ENCODE results near the gene SLFNL1. TPM values are rescaled to one million over a fixed set of nuclear protein-coding genes. Genes with fewer than 3 reads are reported as not detected.

Gene SLFNL1
- total RNA-seq (2014; rRNA removed; shearing (Covaris generic)): not detected in 2 replicates

DNA sequence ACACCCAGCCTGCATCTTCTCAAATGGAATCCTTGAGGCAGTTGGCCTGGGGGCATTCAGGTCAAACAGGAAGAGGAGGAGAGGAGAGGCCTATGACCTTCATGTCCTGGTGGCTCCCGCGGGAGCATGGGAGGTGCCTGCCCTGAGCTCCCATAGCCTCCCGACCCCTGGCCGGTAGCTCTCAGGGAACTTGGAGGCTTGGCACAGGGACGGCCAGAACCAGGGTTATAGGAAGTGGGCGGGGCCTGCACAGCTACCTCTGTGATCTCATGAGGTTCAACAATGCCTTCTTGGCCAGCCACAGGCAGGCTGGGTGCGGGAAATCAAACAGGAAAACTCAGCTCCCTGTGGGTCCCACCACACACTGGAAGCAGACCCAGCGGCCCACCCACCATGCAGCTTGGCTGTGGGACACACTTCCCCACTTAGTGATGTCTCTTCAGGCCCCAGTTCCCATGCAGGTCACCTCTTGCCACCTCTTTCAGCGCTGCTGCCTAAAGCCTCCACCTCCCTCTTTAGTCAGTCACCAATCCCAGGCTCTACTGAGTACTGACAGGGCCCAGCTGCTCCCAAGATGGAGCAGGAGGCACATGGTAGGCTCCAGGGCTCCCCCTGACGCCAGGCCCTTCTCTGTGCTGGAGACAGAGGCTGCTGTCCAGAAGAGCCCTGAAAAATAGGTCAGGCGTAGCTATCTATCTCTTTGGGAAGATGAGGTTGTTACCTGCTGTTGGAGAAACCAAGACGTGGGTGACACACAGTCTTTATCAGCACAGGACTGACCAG lies at the start of gene SLFNL1:
Gene SLFNL1, minus strand, starts transcription at position 200 of the 783 bp plus-strand sequence. CDS start 1,065 bp downstream, outside the sequence.
- DNase-seq (ENCODE audit: low spot score): no peak

- DNase-seq (ENCODE audit: low spot score): no peak
These were observed 35.4 kb upstream of the SLFNL1 start for GRCh38 chr1:41056907-41057306.

DNA sequence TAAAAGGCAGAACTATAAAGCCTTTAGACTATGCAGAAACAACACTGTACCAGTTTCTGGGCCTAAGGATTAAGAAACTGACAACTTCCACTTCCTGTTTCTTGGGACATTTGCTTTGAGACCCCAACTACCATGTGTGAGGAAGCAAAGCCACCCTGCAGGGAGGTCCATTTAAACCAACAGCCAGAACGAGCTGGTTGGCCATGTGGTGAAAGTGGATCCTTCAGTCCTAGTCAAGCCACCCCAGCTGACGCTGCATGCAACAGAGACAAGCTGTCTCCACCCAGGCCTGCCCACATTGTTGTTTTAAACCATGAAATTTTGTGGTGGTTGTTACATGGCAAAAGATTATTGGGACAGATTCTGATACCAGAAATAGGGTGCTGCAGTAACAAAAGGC lies 31.8 kb upstream of the SLFNL1 start:
- no peak for DNase-seq (ENCODE audit: low spot score)

DNA sequence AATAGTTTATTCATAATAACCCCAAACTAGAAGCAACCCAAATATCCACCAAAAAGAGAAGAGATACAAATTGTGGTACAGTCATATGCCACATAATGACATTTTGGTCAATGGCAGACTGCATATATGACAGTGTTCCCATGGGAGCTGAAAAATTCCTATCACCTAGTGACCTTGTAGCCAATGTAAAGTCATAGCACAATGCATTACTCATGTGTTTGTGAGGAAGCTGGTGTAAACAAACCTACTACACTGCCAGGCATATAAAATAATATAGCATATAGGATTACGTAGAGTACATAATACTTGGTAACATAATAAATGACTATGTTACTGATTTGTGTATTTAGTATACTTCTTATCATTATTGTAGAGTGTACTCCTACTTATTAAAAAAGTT lies 29.5 kb upstream of the SLFNL1 start:
- DNase-seq (ENCODE audit: low spot score): no peak

- no peak for DNase-seq (ENCODE audit: low spot score)
These were observed 27.0 kb upstream of the SLFNL1 start for GRCh38 chr1:41048540-41048939.

DNA sequence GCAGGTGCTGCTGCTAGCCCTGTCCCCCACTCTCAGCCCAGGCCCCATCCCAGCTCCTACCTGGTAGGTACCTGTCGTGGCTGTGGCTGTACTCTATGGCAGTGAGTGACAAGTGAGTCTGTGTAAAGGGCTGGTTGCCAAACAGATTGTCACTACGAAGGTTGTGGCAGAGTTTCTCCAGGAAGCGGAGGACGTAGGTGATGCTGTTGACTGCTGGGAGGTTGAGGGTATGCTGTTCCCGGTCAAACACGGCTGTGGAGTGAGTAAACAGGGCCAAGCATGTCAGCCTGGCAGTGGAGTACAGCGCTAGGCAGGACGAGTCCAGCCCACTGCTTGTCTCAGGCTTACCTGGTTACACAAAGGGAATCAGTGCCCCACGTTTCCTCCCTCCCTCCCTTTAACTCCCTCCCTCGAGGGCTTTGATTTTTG lies 24.8 kb upstream of the SLFNL1 start:
- no peak for DNase-seq (ENCODE audit: low spot score)

- DNase-seq (ENCODE audit: low spot score): no peak
These were observed 24.2 kb upstream of the SLFNL1 start for GRCh38 chr1:41045740-41046139.

DNA sequence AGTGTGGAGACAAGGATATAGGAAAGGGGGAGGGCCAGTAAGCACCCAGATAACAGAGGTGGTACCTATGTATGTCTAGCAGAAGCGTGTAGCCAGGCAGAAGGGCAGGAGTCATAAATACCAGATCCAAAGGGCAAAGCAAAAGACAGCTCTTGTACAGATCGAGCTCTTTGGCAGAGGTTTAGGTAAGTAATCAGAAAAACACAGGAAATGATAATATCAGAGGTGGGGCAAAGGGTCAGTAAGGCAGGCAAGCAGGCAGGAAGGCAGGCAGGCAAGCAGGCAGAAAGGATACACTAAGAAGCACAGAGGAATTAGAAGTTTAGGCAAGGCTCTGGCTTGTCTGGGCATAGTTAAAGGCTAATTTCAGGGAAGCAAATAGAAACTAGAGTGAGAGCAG lies 22.7 kb upstream of the SLFNL1 start:
- DNase-seq (ENCODE audit: low spot score): no peak

GRCh38 chr1:41041614-41042270 lies 20.2 kb upstream of the SLFNL1 start:
- no peak for DNase-seq (ENCODE audit: low spot score)

DNA sequence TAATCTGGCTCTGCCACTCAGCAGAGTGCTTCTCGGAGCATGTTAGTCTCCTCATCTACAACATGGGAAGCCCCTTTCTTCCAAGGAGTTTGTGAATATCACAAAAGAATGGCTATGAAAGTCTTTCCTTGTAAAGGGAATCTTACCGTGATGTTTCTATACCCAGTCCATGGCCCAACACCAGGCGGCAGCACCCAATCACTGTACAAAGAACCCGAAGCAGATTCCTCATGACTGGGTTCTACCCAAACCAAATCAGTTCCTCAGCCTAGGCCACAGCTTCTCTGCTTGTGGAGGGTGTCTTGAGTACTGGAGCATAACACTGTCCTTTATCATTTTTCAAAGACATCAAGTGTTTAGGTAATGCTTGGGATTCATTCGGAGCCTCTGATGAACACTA lies 16.6 kb upstream of the SLFNL1 start:
- no peak for DNase-seq (ENCODE audit: low spot score)

- DNase-seq (ENCODE audit: low spot score): no peak
These were observed 15.8 kb upstream of the SLFNL1 start for GRCh38 chr1:41037116-41037903.

DNA sequence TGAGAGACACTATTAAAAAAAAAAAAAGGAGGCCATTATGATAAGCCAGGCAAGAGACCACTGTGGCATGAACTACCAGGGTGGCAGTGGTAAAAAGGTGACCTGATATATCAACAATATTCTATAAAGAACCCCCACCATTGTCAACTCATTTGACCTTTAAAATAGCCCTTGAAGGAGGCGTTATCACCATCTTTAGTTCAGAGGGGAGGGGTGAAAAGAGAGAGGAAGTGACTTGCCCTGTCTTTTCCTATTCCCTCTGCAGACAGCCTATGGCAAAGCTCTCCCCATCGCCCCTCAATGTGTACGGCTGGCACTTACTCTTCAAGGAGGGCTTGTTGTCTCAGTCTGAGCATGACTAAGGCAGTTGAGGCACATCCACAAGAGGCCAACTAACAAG lies 11.7 kb upstream of the SLFNL1 start:
- DNase-seq (ENCODE audit: low spot score): no peak

DNA sequence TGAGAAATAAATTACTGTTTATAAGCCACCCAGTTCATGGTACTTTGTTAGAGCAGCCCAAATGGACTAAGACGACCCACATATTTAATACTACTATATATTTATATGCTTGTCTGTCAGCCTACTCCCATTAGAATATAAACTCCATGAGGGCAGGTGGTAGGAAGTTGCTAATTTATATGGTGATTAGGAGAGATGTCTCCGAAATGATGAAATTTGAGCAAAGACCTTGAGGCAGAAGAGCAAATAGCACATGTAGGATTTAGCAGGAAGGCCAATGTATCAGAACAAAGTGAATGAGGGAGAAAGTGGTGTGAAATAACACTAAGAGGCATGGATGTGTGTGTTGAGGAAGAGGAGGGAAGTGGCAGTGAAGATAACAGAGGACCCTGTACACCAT lies 10.6 kb upstream of the SLFNL1 start:
- DNase-seq (ENCODE audit: low spot score): no peak

DNA sequence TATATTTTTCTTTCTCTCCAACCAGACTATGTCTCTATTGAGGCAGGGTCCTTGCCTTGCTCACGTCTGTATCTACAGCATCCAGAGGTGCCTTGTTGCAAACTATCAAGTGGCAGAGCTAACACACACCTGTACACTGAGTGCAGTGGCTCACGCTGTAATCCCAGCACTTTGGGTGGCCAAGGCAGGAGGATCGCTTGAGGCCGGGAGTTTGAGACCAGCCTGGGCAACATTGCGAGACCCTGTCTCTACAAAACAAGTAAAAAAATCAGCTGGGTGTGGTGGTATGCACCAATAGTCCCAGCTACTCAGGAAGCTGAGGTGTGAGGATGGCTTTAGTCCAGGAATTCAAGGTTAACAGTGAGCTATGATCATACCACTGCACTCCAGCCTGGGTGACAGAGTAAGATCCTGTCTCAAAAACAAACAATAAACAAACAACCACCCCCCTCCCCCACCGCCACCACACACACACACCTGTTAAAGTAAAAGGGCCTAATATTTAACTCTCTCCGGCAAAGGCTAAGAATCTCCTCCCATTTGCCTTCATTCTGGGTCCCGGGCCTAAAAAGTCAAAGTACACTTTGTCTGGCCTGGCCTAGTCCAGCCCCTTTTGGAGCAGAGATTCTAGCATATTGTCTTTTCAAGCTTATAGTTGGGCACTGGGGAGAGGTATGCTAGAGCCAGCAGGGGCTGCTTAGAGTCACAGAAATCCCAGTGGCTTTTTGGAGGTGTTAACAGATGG lies 9.5 kb upstream of the SLFNL1 start:
- DNase-seq (ENCODE audit: low spot score): no peak

DNA sequence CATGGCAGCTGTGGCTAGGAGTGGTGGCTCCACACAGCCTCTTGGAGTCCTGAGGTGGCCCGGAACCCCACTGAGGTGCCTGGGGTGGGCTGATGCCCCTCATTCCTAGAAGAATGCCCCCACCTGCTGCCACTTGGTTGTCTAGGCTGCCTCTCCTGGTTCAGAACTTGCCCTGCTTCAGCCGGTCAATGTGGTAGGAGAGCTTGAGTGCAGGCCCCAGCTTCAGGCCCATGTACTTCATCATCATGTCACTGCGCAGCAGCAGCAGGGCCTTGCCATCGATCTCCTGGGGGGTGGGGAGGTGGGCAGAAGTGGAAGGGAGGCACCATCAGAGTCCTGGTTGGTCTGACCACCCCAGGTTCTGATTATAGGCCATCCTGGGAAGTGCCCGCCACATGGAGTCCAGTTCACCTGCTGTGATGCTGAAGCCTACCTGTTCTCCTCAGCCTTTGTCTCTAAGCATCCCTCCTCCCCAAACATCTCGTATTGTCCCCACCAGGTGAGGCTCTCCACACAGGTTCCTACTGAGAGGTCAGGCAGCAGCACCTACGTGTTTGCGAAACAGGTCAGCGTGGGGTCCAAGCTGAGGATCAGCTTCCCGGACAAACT lies 6.6 kb upstream of the SLFNL1 start:
- no peak for DNase-seq (ENCODE audit: low spot score)

DNA sequence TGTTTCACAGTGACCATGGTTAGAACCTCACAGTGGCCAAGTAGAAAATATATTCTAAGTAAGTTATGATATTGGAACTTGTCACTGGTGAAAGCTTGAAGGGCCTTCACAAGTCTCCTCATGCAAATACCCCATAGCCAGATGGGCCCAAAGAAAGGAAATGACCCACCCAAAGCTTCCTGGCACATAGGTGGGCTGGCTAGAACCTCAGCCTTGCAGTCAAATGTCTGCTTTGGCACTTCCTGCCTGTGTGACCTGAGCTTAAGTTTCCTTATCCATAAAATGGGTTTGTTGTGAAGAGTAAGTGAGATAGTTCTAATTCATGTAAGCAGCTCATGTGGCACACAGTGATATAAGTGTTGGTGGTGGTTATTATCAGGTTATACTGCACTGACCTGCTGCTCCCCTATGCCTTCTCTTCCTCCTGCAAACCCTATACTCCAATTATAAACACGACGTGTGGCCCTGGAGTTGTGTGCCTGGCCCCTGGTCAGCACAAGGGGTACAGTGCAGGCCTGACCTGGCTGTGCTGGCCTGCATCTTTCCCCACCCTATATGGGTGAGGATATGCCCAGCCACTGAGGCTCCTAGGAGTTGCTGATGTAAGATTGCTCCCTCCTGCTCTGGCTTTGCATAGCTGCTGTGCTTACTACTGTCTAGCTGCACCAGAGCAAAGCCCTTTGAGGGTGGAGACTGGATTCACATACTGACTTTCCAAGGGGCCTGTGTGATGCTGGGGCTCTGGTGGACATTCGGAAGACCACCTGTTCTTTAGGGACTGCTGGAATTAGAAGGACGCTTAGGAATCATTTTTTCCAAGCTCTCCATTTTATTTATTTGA lies 4.7 kb upstream of the SLFNL1 start:
- DNase-seq (ENCODE audit: low spot score): no peak

- DNase-seq (ENCODE audit: low spot score): no peak
These were observed 3.4 kb upstream of the SLFNL1 start for GRCh38 chr1:41024953-41025352.

DNA sequence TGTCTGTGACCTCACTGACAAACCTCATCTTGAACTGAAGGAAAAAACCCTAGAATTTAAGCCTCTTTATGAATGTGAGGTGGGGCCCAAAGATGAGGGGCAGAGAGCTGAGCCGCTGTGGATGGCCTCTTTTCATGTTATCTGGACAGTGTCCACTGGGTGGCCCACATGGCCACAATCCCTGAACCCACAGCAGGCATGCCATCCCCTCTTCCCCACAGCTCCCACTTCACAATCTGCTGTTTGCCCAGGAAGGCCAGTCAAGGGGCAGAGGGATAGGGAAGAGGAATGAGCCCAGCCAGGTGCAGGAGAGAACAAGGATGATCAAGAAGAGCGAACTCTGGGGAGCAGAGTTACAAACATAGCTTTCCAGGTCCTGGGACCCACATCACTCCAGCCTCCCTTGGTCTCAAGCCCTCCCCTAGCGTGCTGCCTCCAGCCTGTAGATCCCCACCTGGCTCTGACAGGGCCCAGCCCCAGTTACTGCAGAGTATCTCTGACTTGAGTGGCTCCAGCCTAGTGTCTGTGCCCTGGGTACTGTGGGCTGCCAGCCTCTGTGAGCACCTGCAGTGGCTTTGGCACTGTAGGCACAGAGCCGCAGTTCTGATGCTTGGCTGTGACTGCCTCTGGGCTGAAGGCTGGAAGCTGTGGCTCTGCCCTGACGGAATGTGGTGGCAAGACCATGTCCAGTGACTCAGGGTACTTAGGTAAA lies 1.9 kb upstream of the SLFNL1 start:
- DNase-seq (ENCODE audit: low spot score): no peak

GRCh38 chr1:41022424-41022823 lies 899 bp upstream of the SLFNL1 start:
- DNase-seq (ENCODE audit: low spot score): no peak

GRCh38 chr1:41020654-41021053 lies 871 bp downstream of the SLFNL1 start:
- no peak for DNase-seq (ENCODE audit: low spot score)

Measured in H4 (cell line).